Ovary (tissue), 3 donors: Measurements from ENCODE around the gene ATG3.

Experiments used
- CTCF ChIP-seq, 3 donors: fragments of 450-650 bp in 2 of 3; fragments of 200-600 bp in 1 of 3; IDR thresholded peaks; one replicate each; pipeline versions ENCODE4 v1.5.1 to v1.8.0; 2016 to 2022; ENCODE audit warnings: antibody characterized with exemption in 3 of 3, mild to moderate bottlenecking in 1 of 3
- EP300 ChIP-seq: sonication (generic); formaldehyde crosslinking; IDR thresholded peaks from one replicate; pipeline ENCODE4 v1.6.1; 2017; ENCODE audit warnings: antibody characterized with exemption
- POLR2A ChIP-seq: fragments of 450-650 bp; IDR thresholded peaks from one replicate; pipeline ENCODE4 v1.6.1; 2017; ENCODE audit warnings: antibody characterized with exemption, mild to moderate bottlenecking, moderate library complexity
- donor health status: DM: no; HTN: no; CAD: no.

- TF ChIP-seq CTCF (IDR thresholded peaks at IDR 0.05) (no peak), EP300 (no peak), POLR2A (no peak)
These were observed 47.1 kb downstream of the ATG3 start for GRCh38 chr3:112514527-112515128.
